HG03103 (cell line): ENCODE measurements around the gene OR10A4.
"Not testable (repeated sequence)": the region's sequence is repeated elsewhere in the genome, so short reads cannot be mapped to it uniquely, and the experiment has no call there.

Source experiments
- ATAC-seq: cut with Tn5 transposase; IDR thresholded peaks from one replicate; pipeline ENCODE4 v1.9.1; 2021; ENCODE audit warnings: low read depth; ENCODE audit not compliant: unreplicated experiment

The OR10A4 gene

DNA sequence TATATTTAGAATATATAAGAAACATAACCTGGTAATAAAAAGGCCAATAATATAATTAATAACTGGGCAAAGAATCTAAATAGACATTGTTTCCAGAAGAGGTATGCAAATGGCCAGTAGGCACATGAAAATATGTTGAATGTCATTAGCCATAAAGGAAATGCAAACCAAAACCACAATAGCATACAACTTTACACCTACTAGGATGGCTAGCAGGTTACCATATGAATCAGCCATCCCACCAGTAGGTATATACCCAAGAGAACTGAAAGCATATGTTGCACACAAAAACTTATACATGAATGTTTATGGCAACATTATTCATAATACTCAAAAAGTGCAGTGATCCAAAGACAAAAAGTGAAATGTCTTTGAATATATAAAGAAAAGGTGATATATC lies 18.6 kb downstream of the OR10A4 start:
- ATAC-seq: peak; percentile 82

DNA sequence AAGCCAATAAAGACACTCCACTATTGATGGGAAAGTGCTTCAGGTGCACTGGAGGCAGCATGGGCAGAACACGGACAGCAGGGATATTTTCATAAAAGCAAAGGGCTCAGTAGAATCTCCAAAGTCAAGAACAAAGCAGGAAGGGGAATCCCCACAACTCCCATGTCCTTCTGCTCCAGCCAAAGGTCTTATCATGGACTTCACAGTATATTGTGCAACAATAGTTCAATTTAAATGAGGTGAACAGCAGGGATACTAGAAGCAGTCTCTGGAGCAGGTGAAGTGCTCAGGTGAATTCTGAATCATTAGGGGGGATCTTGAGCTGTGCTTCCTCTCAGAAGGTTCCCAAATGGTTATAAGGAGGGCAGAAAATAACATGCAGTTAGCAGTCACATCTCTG lies 22.5 kb downstream of the OR10A4 start:
- no peak for ATAC-seq

DNA sequence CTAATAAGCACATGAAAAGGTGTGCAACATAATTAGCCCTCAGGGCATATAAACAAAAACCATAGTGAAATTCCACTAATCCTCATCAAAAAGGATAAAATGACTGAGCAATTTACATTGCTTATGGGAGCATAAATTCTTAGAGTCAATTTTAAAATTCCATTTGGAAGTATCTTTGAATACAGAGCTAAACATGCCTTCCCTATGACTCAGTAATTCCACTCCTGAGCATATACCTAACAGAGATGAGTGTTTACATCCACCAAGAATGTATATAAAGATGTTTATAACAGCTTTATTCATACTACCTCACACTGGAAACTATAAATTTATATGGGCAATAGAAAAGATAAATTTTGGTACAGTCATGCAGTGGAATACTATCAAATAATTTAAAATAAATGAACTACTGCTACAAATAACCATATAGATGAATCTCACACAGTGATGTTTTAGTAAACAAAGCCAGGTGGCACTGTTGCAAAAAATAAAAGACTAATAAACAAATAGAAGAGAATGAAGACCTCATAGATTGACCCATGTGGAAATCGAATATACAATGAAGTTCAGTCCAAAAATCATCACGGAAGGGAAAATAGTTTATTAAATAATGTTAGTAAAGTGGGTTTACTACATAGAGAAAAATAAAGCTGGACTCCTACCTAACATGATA lies 24.0 kb downstream of the OR10A4 start:
- no peak for ATAC-seq

DNA sequence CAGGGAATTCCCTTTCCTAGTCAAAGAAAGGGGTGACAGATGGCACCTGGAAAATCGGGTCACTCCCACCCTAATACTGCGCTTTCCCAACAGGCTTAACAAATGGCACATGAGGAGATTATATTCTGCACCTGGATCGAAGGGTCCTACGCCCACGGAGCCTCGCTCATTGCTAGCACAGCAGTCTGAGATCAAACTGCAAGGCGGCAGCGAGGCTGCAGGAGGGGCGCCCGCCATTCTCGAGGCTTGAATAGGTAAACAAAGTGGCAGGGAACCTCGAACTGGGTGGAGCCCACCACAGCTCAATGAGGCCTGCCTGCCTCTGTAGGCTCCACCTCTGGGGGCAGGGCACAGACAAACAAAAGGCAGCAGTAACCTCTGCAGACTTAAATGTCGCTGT lies 28.4 kb downstream of the OR10A4 start:
- ATAC-seq: not testable (repeated sequence)

DNA sequence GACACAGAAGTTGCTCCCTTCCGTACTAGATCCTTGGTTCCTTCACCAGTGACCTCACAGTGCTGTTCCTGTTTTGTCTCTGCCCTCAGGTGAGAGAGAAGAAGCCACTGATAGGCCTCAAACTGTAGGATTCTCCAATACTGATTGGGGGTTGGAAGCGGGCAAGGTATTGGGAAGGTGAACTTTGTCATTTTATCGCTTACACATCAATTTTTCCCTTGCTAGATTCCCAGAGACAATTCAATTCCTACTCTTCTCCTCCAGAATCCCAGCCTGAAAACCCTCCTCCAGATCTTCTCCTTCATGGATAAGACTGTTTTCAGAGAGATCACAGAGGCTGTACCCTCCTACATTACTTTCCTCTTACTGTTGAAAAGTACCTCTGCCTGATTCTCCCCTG lies 35.0 kb downstream of the OR10A4 start:
- no peak for ATAC-seq

DNA sequence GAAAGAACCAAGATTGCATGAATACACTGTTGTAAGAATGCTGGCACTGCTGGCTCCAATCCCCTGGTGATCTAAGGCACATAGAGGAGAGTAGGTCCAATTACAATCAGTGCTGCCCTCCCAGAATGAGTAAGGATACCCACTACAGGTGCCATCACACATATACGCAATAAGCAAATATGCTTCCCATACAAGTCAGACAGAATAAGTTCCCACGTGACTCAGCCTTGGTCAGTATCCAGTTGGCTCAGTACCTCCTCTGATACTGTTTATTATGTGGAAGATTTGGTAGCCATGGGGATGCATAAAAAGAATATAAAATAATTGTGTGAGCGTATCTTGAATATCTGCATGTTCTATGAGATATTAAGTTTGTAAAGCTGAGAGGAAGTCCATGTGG lies 35.5 kb downstream of the OR10A4 start:
- no peak for ATAC-seq

DNA sequence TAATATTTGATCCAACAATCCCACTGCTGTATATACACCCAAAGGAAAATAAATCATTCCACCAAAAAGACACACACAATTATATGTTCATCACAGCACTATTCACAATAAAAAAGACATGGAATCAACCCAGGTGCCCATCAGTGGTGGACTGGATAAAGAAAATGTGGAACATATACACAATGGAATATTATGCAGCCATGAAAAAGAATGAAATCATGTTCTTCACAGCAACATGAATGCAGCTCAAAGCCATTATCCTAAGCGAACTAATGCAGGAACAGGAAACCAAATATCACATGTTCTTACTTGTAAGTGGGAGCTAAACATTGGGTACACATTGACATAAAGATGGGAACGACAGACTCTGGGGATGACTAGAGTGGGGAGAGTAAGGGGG lies 43.3 kb downstream of the OR10A4 start:
- no peak for ATAC-seq

DNA sequence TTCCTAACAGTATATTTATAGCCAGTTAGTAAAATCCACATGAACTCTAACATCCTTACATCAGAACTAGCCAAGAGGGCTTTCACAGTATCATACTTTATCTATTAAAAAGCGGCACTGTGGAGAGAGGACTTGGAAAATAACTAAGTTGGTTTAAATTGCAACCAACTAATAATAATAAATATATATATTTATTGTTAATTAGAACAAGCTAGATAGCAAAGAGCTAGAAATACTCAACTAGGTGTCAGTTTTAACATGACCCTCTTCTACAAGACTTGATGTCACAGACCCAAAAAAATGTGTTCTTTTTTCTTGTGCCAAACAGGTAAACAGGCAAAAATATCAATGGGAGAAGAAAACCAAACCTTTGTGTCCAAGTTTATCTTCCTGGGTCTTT lies 44.3 kb downstream of the OR10A4 start, which contains the start of gene OR2D3:
TSS of gene OR2D3 (plus strand) at position 301 of the 400 bp plus-strand sequence. CDS start at position 301, 0 bp downstream.
- ATAC-seq: no peak

DNA sequence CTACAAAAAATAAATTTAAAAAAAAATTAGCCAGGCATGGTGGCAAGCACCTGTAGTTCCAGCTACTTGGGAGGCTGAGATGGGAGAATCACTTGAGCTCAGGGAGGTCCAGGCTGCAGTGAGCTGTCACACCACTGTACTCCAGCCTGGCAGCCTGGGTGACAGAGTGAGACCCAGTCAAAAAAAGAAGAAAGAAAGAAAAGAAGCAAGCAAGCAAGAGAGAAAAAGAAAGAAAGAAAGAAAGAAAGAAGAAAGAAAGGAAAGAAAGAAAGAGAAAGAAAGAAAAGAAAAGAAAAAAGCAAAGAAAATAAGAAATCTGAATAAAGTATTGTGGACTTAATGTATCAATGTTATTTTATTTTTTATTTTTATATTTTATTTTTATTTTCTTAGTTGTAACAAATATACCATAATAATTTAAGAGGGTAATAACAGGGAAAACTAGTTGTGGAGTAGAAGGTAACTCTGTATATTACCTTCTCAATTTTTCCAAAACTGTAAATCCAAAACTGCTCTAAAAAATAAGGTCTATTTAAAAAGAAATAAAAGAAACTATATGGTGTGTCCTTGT lies 48.7 kb downstream of the OR10A4 start:
- ATAC-seq: no peak

DNA sequence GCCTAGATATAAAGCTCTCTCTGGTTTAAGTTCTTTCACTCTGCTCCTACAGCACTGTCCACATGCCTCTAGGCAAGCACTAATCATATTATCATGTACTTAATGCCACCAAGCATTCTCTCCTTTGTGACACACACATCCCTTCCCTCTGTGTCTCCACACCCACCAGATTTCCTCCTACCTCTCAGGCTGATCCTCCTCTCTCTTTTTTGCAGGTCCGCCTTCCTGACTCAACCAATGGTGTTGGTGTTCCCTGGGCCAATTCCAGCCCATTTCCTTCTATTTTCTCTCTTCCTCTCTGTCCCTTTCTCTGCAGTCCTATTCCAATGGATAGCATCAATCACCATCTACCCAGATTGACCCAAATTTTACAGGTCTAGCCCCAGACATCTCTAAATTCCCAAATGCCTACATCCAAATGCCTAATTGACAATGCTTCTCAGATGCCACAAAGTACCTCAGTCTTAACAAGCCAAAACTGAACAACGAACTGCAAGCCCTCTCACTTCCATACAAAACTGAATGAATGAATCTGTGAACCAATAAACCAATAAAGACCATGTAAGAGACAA lies 49.3 kb downstream of the OR10A4 start:
- peak; percentile 2 for ATAC-seq

DNA sequence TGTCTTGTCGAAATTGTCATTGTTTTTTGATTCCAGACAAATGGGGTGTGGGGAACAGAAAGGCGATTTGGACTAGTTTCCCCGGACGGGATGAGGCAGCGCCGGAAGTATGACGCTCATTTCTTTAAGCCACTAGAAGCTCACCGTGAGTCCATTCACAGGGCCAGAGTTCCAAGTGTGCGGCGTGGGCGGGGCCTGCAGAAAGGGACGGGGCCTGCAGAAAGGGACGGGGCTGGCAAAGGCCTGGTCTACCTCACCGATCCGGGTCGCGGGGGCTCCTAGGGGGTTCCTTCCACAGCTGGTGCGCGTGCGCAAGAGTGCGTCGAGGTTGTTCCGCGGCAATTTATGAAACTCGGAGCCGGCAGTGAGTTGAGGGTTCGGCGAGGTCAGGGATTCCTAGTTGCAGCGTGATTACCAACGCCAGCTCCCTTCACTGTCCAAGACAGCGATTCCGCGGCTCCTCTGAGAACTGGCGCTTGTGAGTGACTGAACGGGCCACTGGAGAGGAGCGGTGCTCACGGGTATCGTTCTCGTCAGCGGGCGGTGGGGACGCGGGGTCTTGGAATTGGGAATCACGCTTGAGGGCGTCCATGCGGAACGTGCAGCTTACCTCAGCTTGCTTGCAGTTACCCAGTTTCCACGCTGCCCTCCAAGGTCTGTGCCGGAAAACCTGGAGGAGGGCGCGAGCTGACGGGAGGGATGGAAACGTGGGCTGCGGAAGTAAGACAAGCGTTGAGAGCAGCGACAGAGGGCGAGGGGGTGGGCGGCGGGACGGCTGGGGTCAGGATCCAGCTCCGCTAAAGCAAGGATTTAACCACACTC lies 50.0 kb downstream of the OR10A4 start, which contains the start of gene ZNF215:
TSS of gene ZNF215 (plus strand) at position 219 of the 822 bp plus-strand sequence. CDS start 5,847 bp downstream, outside the sequence.
- ATAC-seq: peak; percentile 58

DNA sequence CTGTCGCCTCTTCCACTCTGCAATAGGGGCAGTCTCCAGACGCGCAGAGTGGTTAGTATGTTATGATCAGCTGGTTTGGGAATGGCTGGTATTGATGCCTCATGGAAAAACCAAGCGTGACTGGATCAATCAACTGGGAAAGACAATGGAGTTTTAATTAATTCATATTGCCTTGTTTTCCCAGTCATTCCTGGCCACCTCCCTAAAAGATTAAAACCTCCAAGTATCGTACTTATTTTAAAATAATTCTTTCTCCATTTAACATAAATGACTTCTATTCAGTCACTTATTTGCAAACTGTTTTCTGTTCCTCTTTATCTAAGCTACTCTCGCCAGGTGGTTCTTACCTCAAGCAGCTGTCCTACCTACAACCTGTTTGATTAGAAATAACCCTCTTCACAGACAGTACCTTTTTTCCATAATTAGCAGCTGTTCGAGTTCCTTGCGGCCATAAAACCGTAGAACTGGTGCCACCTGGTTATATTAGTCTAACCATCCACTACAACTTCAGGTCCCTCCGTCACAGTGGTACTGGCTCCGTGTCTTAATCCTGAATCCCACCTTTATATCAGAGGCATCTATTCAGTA lies 50.7 kb downstream of the OR10A4 start:
- peak; percentile 72 for ATAC-seq
